ENCODE data around the gene JMJD1C. TPM values are rescaled to one million over a fixed set of nuclear protein-coding genes. Genes with fewer than 3 reads are reported as not detected.
"Not testable (repeated sequence)": the region's sequence is repeated elsewhere in the genome, so short reads cannot be mapped to it uniquely, and the experiment has no call there.

Gene JMJD1C
- total RNA-seq, 1 experiment from 2014 or later: 67.6 TPM

GRCh38 chr10:63237396-63237795, 228.4 kb downstream of the JMJD1C start:
- CTCF ChIA-PET: no interaction called here
- H3K4me1 Mint-ChIP-seq (ENCODE audit: low read depth, unreplicated experiment): peaks cover 39% of the 10 kb centered on the region
- peak overlapping the region; percentile 76 for H3K27ac Mint-ChIP-seq (ENCODE audit: unreplicated experiment)
- BruUV-seq (replicated peaks): no TSS peak
- peak overlapping the region; percentile 25 for H3K4me3 Mint-ChIP-seq (ENCODE audit: low read depth, unreplicated experiment)
- no peak for DNase-seq
- TF ChIP-seq CTCF (IDR thresholded peaks at IDR 0.05; ENCODE audit: unreplicated experiment): no peak
- H3K27me3 Mint-ChIP-seq (ENCODE audit: unreplicated experiment): no peaks in the 10 kb centered on the region
- intact Hi-C loops (cut with micrococcal nuclease; ENCODE audit: unreplicated experiment): loop anchor here (2.0 kb wide), 1 partner anchor 29 kb away; no protein-coding TSS in a partner anchor
- H3K36me3 Mint-ChIP-seq (ENCODE audit: insufficient read depth, unreplicated experiment): peaks cover 16% of the 10 kb centered on the region
- no peaks in the 10 kb centered on the region for H3K9me3 Mint-ChIP-seq (ENCODE audit: low read depth, unreplicated experiment)

DNA sequence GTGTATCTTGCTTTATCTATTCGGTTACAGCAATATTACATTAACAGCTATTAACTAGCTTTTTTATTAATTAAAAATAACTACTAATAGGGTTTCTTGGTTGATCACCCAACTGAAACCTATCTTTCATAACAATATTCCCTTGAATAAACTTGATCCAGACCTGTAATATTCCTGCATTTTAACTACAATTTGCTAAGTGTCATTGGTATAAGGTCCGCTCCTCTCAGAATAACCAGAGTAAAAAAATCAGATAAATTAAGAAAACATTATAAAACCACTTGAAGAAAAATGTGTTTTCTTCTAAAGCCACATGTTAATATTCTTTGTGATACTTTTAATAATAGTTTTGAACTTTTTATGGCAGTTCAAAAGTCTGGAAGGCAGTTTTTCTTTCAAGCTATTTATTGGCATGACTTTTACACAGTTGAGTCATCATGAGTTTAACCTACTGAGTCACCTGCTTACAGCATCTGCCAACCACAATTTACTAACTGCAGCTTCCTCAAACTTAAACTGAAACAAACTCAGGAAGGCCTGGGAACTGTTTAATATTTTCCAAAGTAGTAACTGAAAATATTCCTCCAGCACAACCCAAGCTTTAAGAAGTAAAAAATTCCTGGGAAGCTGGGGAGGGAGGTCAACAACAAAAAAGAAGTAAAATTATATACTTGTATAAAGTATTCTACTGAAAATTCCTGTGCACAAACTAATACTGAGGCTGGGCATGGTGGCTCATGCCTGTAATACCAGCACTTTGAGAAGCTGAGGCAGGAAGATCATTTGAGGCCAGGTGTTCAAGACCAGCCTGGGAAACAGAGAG, 229.5 kb downstream of the JMJD1C start:
- Mint-ChIP-seq H3K4me1 (ENCODE audit: low read depth, unreplicated experiment) (peaks cover 30% of the 10 kb centered on the region), H3K27me3 (ENCODE audit: unreplicated experiment) (no peaks in the 10 kb centered on the region), H3K4me3 (ENCODE audit: low read depth, unreplicated experiment) (no peak overlapping the region), H3K36me3 (ENCODE audit: insufficient read depth, unreplicated experiment) (peaks cover 16% of the 10 kb centered on the region), H3K27ac (ENCODE audit: unreplicated experiment) (peak overlapping the region; percentile 60), H3K9me3 (ENCODE audit: low read depth, unreplicated experiment) (no peaks in the 10 kb centered on the region)
- CTCF ChIA-PET: interaction anchor here (0.6 to 2.1 kb wide), 10 partner anchors 11 to 484 kb away, joined by 3 to 11 read pairs (median 3); partner anchors contain the start of gene JMJD1C
- peak; percentile 39 for DNase-seq
- intact Hi-C loops (cut with micrococcal nuclease; ENCODE audit: unreplicated experiment): loop anchor here (2.0 kb wide), 1 partner anchor 30 kb away; no protein-coding TSS in a partner anchor
- BruUV-seq (replicated peaks): no TSS peak
- TF ChIP-seq CTCF (IDR thresholded peaks at IDR 0.05; ENCODE audit: unreplicated experiment): no peak

DNA sequence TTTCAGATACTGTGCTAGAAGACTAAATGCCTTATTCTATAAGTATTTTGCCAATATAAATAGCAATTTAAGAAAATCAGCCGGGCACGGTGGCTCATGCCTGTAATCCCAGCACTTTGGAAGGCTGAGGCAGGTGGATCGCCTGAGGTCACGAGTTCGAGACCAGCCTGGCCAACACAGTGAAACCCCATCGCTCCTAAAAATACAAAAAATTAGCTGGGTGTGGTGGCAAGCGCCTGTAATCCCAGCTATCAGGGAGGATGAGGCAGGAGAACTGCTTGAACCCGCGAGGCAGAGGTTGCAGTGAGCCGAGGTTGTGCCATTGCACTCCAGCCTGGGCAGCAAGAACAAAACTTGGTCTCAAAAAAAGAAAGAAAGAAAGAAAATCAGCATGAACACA, 230.6 kb downstream of the JMJD1C start:
- H3K4me3 Mint-ChIP-seq (ENCODE audit: low read depth, unreplicated experiment); H3K9me3 Mint-ChIP-seq (ENCODE audit: low read depth, unreplicated experiment); BruUV-seq (replicated peaks); H3K27me3 Mint-ChIP-seq (ENCODE audit: unreplicated experiment); H3K27ac Mint-ChIP-seq (ENCODE audit: unreplicated experiment); intact Hi-C loops (cut with micrococcal nuclease; ENCODE audit: unreplicated experiment); DNase-seq: not testable (repeated sequence)
- CTCF ChIA-PET: interaction anchor here (1.3 to 2.1 kb wide), 2 partner anchors 19 to 34 kb away, joined by 3 to 11 read pairs; no protein-coding TSS in a partner anchor
- Mint-ChIP-seq H3K36me3 (ENCODE audit: insufficient read depth, unreplicated experiment) (peaks cover 14% of the 10 kb centered on the region), H3K4me1 (ENCODE audit: low read depth, unreplicated experiment) (peaks cover 18% of the 10 kb centered on the region)

GRCh38 chr10:63229161-63229560, 236.6 kb downstream of the JMJD1C start:
- no TSS peak for BruUV-seq (replicated peaks)
- no peaks in the 10 kb centered on the region for H3K27me3 Mint-ChIP-seq (ENCODE audit: unreplicated experiment)
- intact Hi-C loops (cut with micrococcal nuclease; ENCODE audit: unreplicated experiment): no loop called here
- peak overlapping the region; percentile 64 for H3K27ac Mint-ChIP-seq (ENCODE audit: unreplicated experiment)
- CTCF ChIA-PET: no interaction called here
- peaks cover 19% of the 10 kb centered on the region for H3K4me1 Mint-ChIP-seq (ENCODE audit: low read depth, unreplicated experiment)
- no peak for TF ChIP-seq CTCF (IDR thresholded peaks at IDR 0.05; ENCODE audit: unreplicated experiment)
- no peak overlapping the region for H3K4me3 Mint-ChIP-seq (ENCODE audit: low read depth, unreplicated experiment)
- peaks cover 13% of the 10 kb centered on the region for H3K36me3 Mint-ChIP-seq (ENCODE audit: insufficient read depth, unreplicated experiment)
- no peaks in the 10 kb centered on the region for H3K9me3 Mint-ChIP-seq (ENCODE audit: low read depth, unreplicated experiment)
- DNase-seq: no peak

DNA sequence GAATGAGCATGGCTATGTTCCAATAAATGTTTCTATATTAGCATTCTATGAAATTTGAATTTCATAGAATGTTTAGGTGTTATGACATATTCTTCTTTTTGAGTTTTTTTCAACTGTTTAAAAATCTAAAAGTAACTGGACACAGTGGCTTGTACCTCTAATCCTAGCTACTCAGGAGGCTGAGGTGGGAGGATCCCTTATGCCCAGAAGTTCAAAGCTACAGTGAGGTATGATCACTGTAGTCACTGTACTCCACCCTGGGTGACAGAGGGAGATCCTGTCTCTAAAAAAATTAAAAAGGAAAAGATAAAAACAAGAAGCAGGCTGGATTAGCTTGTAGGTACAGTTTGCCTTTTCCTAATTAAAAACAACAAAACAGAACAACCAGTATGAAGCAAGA, 237.5 kb downstream of the JMJD1C start:
- H3K27ac Mint-ChIP-seq (ENCODE audit: unreplicated experiment): no peak overlapping the region
- peaks cover 19% of the 10 kb centered on the region for H3K4me1 Mint-ChIP-seq (ENCODE audit: low read depth, unreplicated experiment)
- TF ChIP-seq CTCF (IDR thresholded peaks at IDR 0.05; ENCODE audit: unreplicated experiment): no peak
- no peaks in the 10 kb centered on the region for H3K27me3 Mint-ChIP-seq (ENCODE audit: unreplicated experiment)
- BruUV-seq (replicated peaks): no TSS peak
- no peak for DNase-seq
- H3K9me3 Mint-ChIP-seq (ENCODE audit: low read depth, unreplicated experiment): no peaks in the 10 kb centered on the region
- H3K36me3 Mint-ChIP-seq (ENCODE audit: insufficient read depth, unreplicated experiment): peaks cover 13% of the 10 kb centered on the region
- intact Hi-C loops (cut with micrococcal nuclease; ENCODE audit: unreplicated experiment): no loop called here
- CTCF ChIA-PET: no interaction called here
- H3K4me3 Mint-ChIP-seq (ENCODE audit: low read depth, unreplicated experiment): no peak overlapping the region
